Keratinocyte (primary cell): ENCODE data around the gene ZNF451.

ENCODE experiments used
- EZH2 ChIP-seq: IDR thresholded peaks from one replicate; pipeline ENCODE4 v1.6.1; 2012; ENCODE audit warnings: inconsistent platforms, mild to moderate bottlenecking, low read length, moderate library complexity
- TF ChIP-seq, protein P1 (sequence below), 3 experiments: IDR thresholded peaks in 1 of 3; conservative IDR thresholded peaks in 1 of 3; optimal IDR thresholded peaks in 1 of 3; 2 replicates in 2 of 3; 3 replicates in 1 of 3; pipeline versions ENCODE3 to v1.5.1; 2011; ENCODE audit warnings: low read length in 3 of 3, mild to moderate bottlenecking in 3 of 3, moderate library complexity in 2 of 3, control low read depth in 1 of 3, inconsistent platforms in 1 of 3; ENCODE audit not compliant: insufficient read depth in 2 of 3; ENCODE audit errors: extremely low read depth in 1 of 3

DNA sequence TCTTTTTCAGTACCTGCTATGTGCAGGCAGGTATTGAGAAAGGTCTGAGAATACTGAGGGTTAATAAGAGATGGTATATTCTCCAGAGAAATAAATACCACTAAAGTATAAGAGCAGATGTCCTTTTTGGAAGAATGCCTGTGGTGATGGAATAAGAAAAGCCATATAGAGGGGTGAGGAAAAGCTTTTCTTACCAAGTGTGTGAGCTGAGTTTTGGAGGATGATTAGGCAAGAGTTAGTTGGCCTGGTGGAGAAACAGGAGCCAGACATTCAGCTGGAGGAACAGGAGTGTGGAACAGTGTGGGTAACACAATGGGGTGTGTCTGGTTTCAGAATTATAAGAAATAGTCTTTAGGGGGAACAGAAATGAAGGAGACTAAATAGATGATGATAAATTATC lies 19.9 kb downstream of the ZNF451 start:
- TF ChIP-seq, protein P1, sequence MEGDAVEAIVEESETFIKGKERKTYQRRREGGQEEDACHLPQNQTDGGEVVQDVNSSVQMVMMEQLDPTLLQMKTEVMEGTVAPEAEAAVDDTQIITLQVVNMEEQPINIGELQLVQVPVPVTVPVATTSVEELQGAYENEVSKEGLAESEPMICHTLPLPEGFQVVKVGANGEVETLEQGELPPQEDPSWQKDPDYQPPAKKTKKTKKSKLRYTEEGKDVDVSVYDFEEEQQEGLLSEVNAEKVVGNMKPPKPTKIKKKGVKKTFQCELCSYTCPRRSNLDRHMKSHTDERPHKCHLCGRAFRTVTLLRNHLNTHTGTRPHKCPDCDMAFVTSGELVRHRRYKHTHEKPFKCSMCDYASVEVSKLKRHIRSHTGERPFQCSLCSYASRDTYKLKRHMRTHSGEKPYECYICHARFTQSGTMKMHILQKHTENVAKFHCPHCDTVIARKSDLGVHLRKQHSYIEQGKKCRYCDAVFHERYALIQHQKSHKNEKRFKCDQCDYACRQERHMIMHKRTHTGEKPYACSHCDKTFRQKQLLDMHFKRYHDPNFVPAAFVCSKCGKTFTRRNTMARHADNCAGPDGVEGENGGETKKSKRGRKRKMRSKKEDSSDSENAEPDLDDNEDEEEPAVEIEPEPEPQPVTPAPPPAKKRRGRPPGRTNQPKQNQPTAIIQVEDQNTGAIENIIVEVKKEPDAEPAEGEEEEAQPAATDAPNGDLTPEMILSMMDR (optimal IDR thresholded peaks at IDR 0.05 in 1 of 3, IDR thresholded peaks at IDR 0.05 in 1 of 3, conservative IDR thresholded peaks at IDR 0.05 in 1 of 3; ENCODE audit: extremely low read depth in 1 of 3, insufficient read depth in 2 of 3, low read length in 3 of 3) = no peak
- no peak for TF ChIP-seq EZH2
